Stimulated activated CD4-positive, alpha-beta T cell treated with anti-CD3 and anti-CD28 coated beads, Interleukin-4, amount 100 ng/mL, for 1 hour (primary cell): Measurements from ENCODE around the gene UBA52.
A peak's percentile ranks its signal among the peaks of the same experiment; 100 is the strongest.

Source experiments
- DNase-seq: peaks from one replicate; pipeline ENCODE4 v3.0.0-alpha.2; 2020

Gene UBA52

DNA sequence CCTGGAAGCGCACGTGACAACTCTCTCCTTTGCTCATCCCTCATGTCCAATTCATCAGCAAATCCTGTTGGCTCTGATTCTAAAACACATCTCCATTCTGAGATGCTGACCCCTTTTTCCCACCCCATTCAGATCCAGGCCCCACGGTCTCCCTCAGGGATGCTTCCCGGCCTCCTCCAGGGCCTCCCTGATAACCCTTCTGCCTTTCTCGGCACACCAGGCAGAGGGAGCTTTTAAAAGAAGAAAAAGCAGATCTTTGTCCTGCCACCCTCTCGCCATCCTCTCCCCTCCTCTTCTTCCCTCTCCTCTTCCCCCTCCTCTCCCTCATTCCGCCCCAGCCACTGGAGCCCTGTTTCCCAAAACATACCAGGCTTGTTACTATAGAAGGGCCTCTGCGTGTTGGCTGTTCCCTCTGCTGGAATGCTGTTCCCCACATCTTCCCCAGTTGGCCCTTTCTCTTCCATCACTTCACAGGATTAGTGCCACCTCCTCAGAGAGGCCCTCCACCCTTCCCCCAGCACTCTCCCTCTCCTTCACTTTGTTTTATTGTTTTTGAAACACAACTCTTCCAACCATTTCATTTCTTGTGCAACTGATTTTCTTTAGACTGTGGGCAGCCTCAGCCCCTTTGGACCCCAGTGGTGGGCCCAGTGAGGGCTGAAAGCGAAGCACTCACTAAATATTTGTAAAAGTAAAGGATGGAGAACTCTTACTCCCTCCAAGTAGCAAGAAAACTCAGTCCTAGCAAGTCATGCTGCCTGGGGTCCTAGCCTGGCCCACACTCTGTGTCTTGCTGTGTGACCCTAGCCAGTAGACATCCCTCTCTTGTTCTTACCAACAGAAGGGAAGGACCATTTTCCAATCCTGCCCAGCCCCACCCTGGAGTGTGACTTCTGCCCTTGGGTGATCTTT lies 37.4 kb downstream of the UBA52 start:
- DNase-seq, result no peak

DNA sequence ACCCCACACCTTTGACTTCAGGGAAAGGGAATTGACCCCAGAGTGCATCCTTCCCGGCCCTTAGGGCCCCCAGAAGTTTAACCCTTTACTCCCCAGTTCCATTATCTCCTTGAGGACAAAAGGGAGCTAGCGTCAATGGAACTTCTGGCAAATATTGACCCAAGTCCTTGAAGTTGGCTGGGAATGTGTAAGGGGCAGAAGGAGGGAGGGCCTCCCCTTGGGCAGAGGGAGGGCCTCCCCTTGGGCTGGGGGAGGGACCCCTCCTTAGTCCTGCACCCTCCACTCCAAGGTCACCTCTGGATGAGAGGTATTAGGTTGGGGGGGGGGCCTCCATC lies 38.0 kb downstream of the UBA52 start:
- no peak for DNase-seq

DNA sequence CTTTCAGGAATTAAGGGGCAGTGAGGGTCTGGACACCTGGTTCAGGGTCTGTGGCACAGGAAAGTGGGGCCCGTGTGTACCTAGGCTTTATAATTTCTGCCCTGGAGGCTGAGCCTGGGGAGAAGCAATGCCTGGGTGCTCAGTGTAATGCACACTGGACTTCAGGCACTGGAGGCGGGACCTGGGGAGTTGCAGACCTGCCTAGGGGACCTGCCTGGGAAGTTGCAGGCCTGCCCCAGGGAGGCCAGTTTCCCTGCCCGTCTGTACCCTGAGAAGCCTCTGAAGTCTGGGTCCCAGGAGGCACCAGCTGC lies 38.5 kb downstream of the UBA52 start:
- no peak for DNase-seq

DNA sequence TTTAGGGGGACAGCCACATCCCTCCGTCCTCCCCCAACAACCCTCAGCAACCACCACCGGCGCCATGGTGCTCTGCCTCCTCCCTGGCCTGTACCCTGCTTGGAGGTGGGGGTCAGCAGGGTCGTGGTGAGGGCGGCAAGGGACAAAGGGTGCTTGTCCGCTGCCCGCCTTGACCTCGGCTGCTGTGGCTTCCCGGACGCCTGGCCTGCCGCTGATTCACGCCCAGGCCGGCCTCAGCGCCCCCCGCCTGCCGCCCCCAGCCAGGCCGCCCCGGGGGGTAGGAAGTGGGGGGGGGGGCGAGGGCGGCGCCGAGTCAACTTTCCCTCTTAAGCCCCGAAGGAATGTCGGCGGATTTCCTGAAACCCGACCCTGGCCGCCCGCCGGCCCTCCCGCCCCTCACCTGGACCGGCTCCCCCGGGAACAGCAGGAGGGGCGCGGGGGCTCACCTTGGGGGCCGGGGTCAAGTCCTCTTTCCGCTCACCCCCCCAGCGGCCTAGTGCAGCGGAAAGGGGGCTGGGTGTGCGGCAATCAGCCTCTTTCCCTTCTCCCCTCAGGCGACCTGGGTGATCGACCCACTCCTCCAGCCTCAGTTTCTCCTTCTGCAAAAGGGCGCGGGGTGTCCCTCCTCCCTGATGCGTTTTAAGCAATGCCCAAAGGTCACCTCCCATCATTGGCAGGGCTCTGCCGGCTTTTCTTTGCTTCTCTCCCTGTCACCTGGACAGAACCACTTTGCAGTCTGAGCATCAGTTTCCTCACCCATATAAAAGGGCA lies 39.1 kb downstream of the UBA52 start:
- no peak for DNase-seq

DNA sequence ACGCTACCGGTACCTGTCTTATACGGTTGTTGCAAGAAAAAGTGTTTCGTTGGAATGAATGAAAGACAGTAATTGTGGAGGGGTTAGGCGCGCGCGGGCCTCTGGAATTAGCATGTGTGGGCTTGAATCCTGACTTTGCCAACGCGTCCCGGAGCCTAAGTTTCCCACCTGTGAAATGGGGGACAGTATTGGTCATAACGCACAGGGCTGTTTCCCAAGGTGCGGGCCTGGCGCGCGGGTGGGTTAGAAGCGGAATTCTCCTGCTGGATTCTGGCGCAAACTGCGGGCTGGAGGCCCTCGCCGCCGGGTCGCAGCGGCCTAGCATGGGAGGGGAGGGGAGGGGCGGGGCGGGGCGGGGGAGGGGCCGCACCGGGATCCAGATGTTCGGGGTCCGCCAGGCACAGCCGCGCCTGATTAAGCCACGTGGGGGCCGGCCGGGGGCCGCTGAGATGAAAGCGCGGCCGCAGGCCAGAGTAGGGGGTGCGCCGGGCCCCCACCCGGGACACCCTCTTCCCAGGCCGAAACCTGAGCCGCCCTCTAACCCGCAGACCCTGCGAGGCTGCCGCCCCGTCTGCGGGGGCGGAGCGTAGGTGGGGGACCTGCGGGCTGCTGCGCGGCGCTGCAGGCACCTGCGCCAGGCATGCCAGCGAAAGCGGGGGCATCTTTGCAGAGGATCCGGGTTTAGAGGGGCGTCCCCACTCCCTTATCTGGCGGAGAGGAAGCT lies 39.8 kb downstream of the UBA52 start:
- no peak for DNase-seq

DNA sequence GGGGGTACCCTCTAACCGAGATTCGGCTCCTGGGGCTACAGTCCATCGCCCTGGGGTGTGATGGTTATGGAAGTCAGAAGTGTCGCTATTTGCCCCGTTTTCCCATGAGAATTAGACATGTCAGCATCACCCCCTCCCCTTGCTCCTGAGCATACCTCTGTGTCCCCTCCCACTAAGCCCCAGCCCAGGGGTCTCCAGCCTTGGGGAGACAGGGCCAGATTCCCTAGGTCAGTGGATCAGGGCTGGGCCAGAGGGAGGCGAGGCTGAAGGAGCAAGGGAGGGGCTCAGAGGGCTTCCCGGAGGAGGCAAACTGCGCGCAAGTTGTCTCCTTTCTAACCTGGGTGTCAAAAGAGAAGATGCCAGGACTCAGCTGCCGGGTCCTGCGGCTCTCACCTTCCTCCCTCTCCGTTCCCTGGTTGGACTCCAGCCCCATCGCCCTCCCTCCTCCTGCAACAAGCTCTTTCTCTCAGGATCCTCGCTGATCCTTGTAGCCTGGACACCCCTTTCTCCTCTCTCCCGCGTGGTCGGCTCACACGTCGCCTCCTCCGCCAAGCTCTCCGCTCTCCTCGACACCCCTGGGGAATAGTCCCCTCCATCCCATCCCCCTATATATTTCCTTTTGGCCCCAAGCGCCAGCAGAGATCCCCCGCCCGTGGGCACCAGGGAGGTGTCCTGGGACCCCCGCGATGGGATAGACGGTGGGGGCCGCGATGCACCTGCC lies 40.6 kb downstream of the UBA52 start:
- no peak for DNase-seq

DNA sequence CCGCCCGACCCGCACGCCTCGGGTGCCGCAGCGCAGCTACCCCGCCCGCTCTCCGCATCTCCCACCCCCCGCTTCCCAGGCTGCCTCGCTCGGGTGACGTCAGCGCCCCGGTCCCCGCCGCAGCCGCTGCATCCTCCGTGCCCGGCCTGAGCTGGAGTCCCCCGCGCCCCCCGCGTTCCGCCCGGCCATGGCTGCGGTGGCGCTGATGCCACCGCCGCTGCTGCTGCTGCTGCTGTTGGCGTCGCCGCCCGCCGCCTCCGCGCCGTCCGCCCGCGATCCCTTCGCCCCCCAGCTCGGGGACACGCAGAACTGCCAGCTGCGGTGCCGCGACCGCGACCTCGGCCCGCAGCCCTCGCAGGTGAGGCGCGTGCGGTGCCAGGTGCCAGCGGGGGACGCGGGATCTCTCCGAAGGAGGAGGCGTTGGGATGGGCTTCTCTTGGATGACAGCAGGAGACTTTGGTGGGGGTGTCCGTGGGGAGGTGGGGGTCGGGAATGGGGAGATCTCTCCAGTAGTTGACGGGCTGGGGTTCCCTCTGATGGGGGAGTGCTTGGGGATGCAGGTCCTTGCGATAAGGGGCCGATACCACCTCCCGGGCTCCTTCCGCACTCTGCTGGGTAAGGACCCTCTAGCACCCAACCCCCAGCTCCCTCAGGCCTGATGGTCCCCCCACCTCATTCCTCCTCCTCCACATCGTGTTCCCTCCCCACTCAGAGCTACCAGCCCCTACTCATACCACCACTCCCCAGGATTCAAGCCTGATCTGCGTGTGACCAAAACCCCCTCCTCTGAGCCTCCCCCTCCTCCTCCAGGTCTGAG lies 41.3 kb downstream of the UBA52 start, which contains the start of gene TMEM59L:
TMEM59L (plus strand) TSS at position 99 of the 817 bp plus-strand sequence; CDS start at position 188, 89 bp downstream.
- peak; percentile 53 for DNase-seq

DNA sequence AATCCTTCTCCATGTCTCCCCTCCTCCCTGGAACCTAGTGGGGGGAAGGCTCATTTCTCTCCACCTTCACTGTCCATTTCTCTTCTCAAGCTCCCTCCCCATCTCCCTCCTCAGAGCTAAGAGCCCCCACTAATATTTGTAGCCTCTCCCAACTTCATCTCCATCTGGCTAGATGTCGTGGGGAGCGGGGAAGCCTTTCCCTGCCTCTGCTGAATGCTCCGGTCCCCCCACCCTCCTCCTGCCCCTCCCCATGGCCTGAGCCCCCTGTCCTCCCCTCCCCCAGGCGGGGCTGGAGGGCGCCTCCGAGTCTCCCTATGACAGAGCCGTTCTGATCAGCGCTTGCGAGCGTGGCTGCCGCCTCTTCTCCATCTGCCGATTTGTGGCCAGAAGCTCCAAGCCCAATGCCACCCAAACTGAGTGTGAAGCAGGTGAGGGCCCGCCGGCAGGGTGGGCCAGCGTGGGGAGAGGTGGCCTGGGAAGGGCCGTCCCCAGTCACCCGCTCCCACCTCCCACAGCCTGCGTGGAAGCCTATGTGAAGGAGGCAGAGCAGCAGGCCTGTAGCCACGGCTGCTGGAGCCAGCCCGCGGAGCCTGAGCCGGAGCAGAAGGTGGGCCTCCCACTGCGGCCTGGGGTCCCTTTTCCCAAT lies 42.1 kb downstream of the UBA52 start:
- no peak for DNase-seq

DNA sequence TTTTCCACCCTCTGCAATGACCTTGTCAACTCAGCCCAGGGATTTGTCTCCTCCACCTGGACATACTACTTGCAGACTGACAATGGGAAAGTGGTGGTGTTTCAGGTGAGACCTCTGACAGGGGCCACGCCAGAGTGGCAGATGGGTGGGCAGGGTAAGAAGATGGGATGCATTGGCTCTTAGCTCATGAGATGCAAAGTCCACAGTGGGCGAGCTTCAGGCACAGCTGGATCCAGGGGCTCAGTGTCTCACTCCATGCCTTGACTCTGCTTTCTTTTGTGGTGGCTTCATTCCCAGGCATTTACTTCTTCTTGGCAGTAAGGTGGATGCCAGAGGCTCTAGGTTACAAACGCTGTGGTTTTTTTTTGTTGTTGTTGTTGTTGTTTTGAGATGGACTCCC lies 44.4 kb downstream of the UBA52 start:
- DNase-seq, result no peak

DNA sequence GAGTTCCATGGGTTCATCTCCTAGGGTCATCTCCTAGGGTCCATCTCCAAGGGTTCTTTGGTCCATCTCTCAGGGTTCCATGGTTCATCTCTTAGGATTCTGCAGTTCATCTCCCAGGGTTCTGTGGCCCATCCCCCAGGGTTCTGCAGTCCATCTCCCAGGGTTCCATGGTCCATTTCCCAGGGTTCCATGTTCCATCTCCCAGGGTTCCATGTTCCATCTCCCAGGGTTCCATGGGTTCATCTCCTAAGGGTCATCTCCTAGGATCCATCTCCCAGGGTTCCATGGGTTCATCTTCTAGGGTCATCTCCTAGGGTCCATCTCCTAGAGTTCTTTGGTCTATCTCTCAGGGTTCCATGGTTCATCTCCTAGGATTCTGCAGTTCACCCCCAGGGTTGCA lies 45.9 kb downstream of the UBA52 start:
- no peak for DNase-seq

DNA sequence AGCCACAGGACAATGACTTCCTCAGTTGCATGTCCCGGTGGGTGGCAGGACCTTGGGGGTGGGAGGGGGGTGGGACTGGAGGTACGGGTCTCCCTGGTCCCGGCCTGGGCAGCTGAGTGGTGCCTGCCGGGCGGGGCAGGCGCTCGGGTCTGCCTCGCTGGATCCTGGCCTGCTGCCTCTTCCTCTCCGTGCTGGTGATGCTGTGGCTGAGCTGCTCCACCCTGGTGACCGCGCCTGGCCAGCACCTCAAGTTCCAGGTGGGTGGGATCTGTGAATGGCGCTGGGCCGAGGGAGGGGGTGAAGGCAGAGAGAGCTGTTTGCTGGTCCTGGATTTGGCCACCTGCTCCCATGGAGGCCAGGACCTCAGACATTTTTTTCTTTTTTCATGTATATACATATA lies 46.6 kb downstream of the UBA52 start:
- DNase-seq, result no peak

DNA sequence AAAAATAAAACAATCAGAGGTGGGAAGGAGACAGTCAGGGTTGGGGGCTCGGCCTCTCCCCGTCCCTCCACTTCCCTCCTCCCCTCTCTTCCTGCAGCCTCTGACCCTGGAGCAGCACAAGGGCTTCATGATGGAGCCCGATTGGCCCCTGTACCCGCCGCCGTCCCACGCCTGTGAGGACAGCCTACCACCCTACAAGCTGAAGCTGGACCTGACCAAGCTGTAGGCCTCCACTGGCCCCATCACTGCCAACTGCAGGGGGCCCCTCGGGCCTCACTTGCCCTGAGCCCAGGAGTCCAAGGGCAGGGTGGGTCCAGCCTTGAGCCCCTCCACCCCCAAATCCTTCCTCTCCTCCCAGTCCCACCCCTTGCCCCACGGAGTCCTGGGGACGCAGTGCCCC lies 48.7 kb downstream of the UBA52 start:
- no peak for DNase-seq

DNA sequence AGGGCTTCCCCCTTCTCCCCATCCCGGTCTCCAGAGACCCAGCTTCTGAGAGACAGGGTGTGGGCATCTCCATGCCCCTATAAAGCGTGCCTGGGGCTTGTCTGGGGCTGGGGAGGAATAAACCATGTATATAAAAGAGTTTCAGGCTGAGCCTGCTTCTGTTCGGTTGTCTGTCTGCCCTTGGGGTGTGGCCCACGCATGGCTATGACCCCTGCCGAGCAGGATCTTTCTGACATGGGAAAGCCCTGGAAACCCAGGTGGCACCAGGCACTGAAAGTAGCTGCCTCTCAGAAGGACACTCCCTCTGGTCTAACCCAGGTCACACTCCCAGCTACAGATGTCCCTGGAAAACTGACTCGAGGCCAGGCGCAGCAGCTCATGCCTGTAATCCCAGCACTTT lies 49.2 kb downstream of the UBA52 start:
- no peak for DNase-seq

DNA sequence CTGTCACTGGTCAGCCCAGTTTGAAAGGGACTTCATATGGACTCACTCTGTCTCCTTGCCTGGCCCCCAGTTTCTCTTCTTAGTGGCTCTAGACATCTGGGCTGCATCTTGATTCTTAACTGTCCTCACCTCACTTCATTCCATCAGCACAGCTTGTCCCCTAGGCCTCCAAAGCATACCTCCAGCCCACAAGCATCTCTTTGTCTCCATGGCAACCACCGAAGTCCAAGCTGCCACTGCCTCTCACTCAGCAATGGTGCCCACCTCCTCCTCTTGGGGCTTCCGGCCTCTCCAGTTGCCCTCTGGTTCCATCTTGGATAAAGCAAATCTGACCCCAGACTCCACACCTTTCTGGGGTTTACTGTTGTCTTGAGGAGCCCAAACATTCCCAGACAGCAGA lies 55.2 kb downstream of the UBA52 start:
- DNase-seq, result no peak
